Stimulated activated naive B cell treated with anti-CD40 and anti-IgM and Interleukin-4, amounts not matched to agents 10 μg/mL and 1 μg/mL and 100 μg/mL, for 72 hours (primary cell): ENCODE measurements around the gene BTBD19.
"Not testable (repeated sequence)": the region's sequence is repeated elsewhere in the genome, so short reads cannot be mapped to it uniquely, and the experiment has no call there.

Source experiments
- ATAC-seq, 2 donors: fragments of 150-1000 bp; cut with Tn5 transposase; replicated peaks; 2 replicates each; pipeline ENCODE4 v1.10.0; 2021; ENCODE audit warnings: moderate library complexity in 1 of 2
- DNase-seq: peaks from one replicate; pipeline ENCODE4 v3.0.0; 2021
- H3K27ac Mint-ChIP-seq: one replicate; pipeline ENCODE4 v1.8.0; 2022; ENCODE audit warnings: mild to moderate bottlenecking, mixed read lengths
- H3K27me3 Mint-ChIP-seq, 2 donors: one replicate each; pipeline ENCODE4 v1.8.0; 2022; ENCODE audit warnings: mixed read lengths in 2 of 2
- H3K36me3 Mint-ChIP-seq, 2 donors: one replicate each; pipeline ENCODE4 v1.8.0; 2022; ENCODE audit warnings: mixed read lengths in 2 of 2, mild to moderate bottlenecking in 1 of 2
- H3K4me1 Mint-ChIP-seq, 2 donors: one replicate each; pipeline ENCODE4 v1.8.0; 2022; ENCODE audit warnings: mixed read lengths in 2 of 2, mild to moderate bottlenecking in 1 of 2
- H3K4me3 Mint-ChIP-seq, 2 donors: one replicate each; pipeline ENCODE4 v1.8.0; 2022; ENCODE audit warnings: mild to moderate bottlenecking in 2 of 2, mixed read lengths in 2 of 2, moderate library complexity in 1 of 2
- H3K9me3 Mint-ChIP-seq, 2 donors: one replicate each; pipeline ENCODE4 v1.8.0; 2022; ENCODE audit warnings: mixed read lengths in 2 of 2, mild to moderate bottlenecking in 1 of 2

Gene BTBD19

GRCh38 chr1:44810101-44810761 is 1.9 kb downstream of the BTBD19 start:
- Mint-ChIP-seq H3K9me3 (no peaks in the 10 kb centered on the region), H3K4me3 (peak overlapping the region; percentile 67 to 68), H3K27me3 (no peaks in the 10 kb centered on the region), H3K4me1 (peaks cover 64 to 92% of the 10 kb centered on the region in 2 donors), H3K36me3 (peaks cover 19 to 46% of the 10 kb centered on the region in 2 donors), H3K27ac (peak overlapping the region; percentile 99)
- ATAC-seq (peak; percentile 38 to 39), DNase-seq (peak; percentile 80)

GRCh38 chr1:44810762-44811105 is 2.4 kb downstream of the BTBD19 start:
- peaks cover 62 to 91% of the 10 kb centered on the region in 2 donors for H3K4me1 Mint-ChIP-seq

GRCh38 chr1:44811234-44811633 is 2.9 kb downstream of the BTBD19 start:
- ATAC-seq: no peak
- peaks cover 62 to 89% of the 10 kb centered on the region in 2 donors for H3K4me1 Mint-ChIP-seq
- H3K4me3 Mint-ChIP-seq: peak overlapping the region; percentile 2 to 36
- peak overlapping the region; percentile 99 for H3K27ac Mint-ChIP-seq
- no peak for DNase-seq
- no peaks in the 10 kb centered on the region for H3K27me3 Mint-ChIP-seq
- no peaks in the 10 kb centered on the region for H3K9me3 Mint-ChIP-seq
- peaks cover 12 to 40% of the 10 kb centered on the region in 2 donors for H3K36me3 Mint-ChIP-seq

More at GRCh38 chr1:44810762-44811105, 2.4 kb downstream of the BTBD19 start:
- Mint-ChIP-seq H3K27ac (peak overlapping the region; percentile 99), H3K36me3 (peaks cover 14 to 42% of the 10 kb centered on the region in 2 donors), H3K4me3 (peak overlapping the region in 1 of 2 donors; percentile 67)
- not testable (repeated sequence) for H3K27me3 Mint-ChIP-seq, ATAC-seq, H3K9me3 Mint-ChIP-seq, DNase-seq

GRCh38 chr1:44812822-44813543 is 4.7 kb downstream of the BTBD19 start:
- peak overlapping the region; percentile 90 to 96 for H3K4me3 Mint-ChIP-seq
- no peaks in the 10 kb centered on the region for H3K9me3 Mint-ChIP-seq
- H3K27me3 Mint-ChIP-seq: no peaks in the 10 kb centered on the region
- H3K27ac Mint-ChIP-seq: peak overlapping the region; percentile 99
- ATAC-seq (no peak), DNase-seq (no peak)
- peaks cover 8 to 31% of the 10 kb centered on the region in 2 donors for H3K36me3 Mint-ChIP-seq
- peaks cover 54 to 77% of the 10 kb centered on the region in 2 donors for H3K4me1 Mint-ChIP-seq

GRCh38 chr1:44815926-44816325 is 7.6 kb downstream of the BTBD19 start:
- peaks cover 10 to 32% of the 10 kb centered on the region in 2 donors for H3K36me3 Mint-ChIP-seq
- H3K4me1 Mint-ChIP-seq: peaks cover 42 to 77% of the 10 kb centered on the region in 2 donors
- not testable (repeated sequence) for H3K9me3 Mint-ChIP-seq, ATAC-seq, H3K4me3 Mint-ChIP-seq, H3K27ac Mint-ChIP-seq, H3K27me3 Mint-ChIP-seq, DNase-seq

- Mint-ChIP-seq H3K36me3 (peaks cover 7 to 25% of the 10 kb centered on the region in 2 donors), H3K27ac (no peak overlapping the region), H3K4me3 (peak overlapping the region in 1 of 2 donors; percentile 34), H3K27me3 (no peaks in the 10 kb centered on the region), H3K4me1 (peaks cover 34 to 71% of the 10 kb centered on the region in 2 donors), H3K9me3 (no peaks in the 10 kb centered on the region)
- DNase-seq: no peak
- ATAC-seq: no peak
Observed at GRCh38 chr1:44817307-44817706, 9.0 kb downstream of the BTBD19 start.

GRCh38 chr1:44817771-44818495 is 9.6 kb downstream of the BTBD19 start:
- Mint-ChIP-seq H3K27ac (peak overlapping the region; percentile 78), H3K4me3 (peak overlapping the region; percentile 14 to 61), H3K36me3 (peaks cover 7 to 18% of the 10 kb centered on the region in 2 donors), H3K4me1 (peaks cover 30 to 65% of the 10 kb centered on the region in 2 donors), H3K9me3 (no peaks in the 10 kb centered on the region), H3K27me3 (no peaks in the 10 kb centered on the region)
- no peak for DNase-seq
- no peak for ATAC-seq

- H3K27me3 Mint-ChIP-seq: no peaks in the 10 kb centered on the region
- H3K27ac Mint-ChIP-seq: peak overlapping the region; percentile 100
- H3K36me3 Mint-ChIP-seq: peaks cover 7 to 15% of the 10 kb centered on the region in 2 donors
- H3K4me1 Mint-ChIP-seq: peaks cover 30 to 52% of the 10 kb centered on the region in 2 donors
- DNase-seq (no peak), ATAC-seq (no peak)
- H3K9me3 Mint-ChIP-seq: no peaks in the 10 kb centered on the region
- peak overlapping the region; percentile 90 to 93 for H3K4me3 Mint-ChIP-seq
Observed at GRCh38 chr1:44819196-44819607, 10.9 kb downstream of the BTBD19 start.

- peaks cover 6 to 13% of the 10 kb centered on the region in 2 donors for H3K36me3 Mint-ChIP-seq
- peak; percentile 93 for ATAC-seq
- no peaks in the 10 kb centered on the region for H3K27me3 Mint-ChIP-seq
- peak overlapping the region; percentile 100 for H3K27ac Mint-ChIP-seq
- H3K9me3 Mint-ChIP-seq: no peaks in the 10 kb centered on the region
- H3K4me3 Mint-ChIP-seq: peak overlapping the region; percentile 90 to 93
- peak; percentile 94 for DNase-seq
- H3K4me1 Mint-ChIP-seq: peaks cover 29 to 48% of the 10 kb centered on the region in 2 donors
Observed at GRCh38 chr1:44819608-44820327, 11.4 kb downstream of the BTBD19 start.

GRCh38 chr1:44820328-44821239 is 12.3 kb downstream of the BTBD19 start:
- H3K4me3 Mint-ChIP-seq: peak overlapping the region; percentile 90 to 93
- ATAC-seq: no peak
- peak overlapping the region; percentile 100 for H3K27ac Mint-ChIP-seq
- no peak for DNase-seq
- H3K27me3 Mint-ChIP-seq: no peaks in the 10 kb centered on the region
- H3K9me3 Mint-ChIP-seq: no peaks in the 10 kb centered on the region
- peaks cover 23 to 40% of the 10 kb centered on the region in 2 donors for H3K4me1 Mint-ChIP-seq
- peaks cover 2 to 6% of the 10 kb centered on the region in 2 donors for H3K36me3 Mint-ChIP-seq

- H3K27ac Mint-ChIP-seq: peak overlapping the region; percentile 69
- H3K4me3 Mint-ChIP-seq: peak overlapping the region in 1 of 2 donors; percentile 93
- no peaks in the 10 kb centered on the region for H3K9me3 Mint-ChIP-seq
- DNase-seq (no peak), ATAC-seq (no peak)
- H3K36me3 Mint-ChIP-seq: peaks cover 2 to 6% of the 10 kb centered on the region in 2 donors
- peaks cover 26 to 43% of the 10 kb centered on the region in 2 donors for H3K4me1 Mint-ChIP-seq
- peaks cover 0 to 4% of the 10 kb centered on the region in 2 donors for H3K27me3 Mint-ChIP-seq
Observed at GRCh38 chr1:44821240-44821715, 13.0 kb downstream of the BTBD19 start.

GRCh38 chr1:44822131-44822701 is 13.9 kb downstream of the BTBD19 start:
- ATAC-seq: no peak
- Mint-ChIP-seq H3K27ac (no peak overlapping the region), H3K36me3 (peaks cover 2 to 6% of the 10 kb centered on the region in 2 donors), H3K9me3 (no peaks in the 10 kb centered on the region), H3K4me3 (no peak overlapping the region), H3K27me3 (peaks cover 0 to 6% of the 10 kb centered on the region in 2 donors), H3K4me1 (peaks cover 29 to 47% of the 10 kb centered on the region in 2 donors)
- no peak for DNase-seq
